Fibroblast of the aortic adventitia (primary cell): Measurements from ENCODE around the gene ITCH. TPM values are rescaled to one million over a fixed set of nuclear protein-coding genes. Genes with fewer than 3 reads are reported as not detected.

ENCODE experiments used
- DNase-seq: peaks from one replicate; pipeline ENCODE4 v3.0.0-alpha.2; 2010; ENCODE audit warnings: low read depth
- H3K4me3 ChIP-seq: 2 replicates; pipeline ENCODE4 v1.5.1; 2011; ENCODE audit warnings: low read depth, mild to moderate bottlenecking, control low read depth, low read length, moderate library complexity
- CTCF ChIP-seq: IDR thresholded peaks from 2 replicates; pipeline ENCODE4 v1.5.1; 2011; ENCODE audit warnings: mild to moderate bottlenecking, low read length, control low read depth, inconsistent platforms; ENCODE audit not compliant: insufficient read depth
- total RNA-seq: library from RNA; depleted of rRNA; stranded (reverse); fragments of >200 nt; gene quantifications from 2 replicates; pipeline ENCODE4 v1.2.3, GENCODE V29; 2012; ENCODE audit warnings: low replicate concordance

The ITCH gene
- total RNA-seq, 1 donor, result 70.7 TPM

DNA sequence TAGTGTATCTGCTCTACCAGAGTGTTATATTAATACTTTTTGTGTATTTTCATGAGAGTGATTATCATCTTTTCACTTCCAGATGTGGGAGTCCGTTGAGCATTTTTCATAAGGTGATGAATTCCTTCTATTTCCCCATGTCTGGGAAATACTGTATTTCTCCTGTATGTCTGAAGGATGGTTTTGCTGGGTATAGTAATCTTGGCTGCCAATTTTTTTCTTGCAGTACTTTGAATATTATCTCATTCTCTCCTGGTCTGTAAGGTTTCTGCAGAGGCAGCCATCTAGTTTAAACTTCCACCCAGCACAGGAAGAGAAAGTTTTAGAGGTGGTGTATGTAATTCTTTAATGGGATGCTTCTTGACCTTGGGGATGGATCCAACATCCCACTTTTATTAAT is 137.8 kb downstream of the ITCH start:
- DNase-seq, result no peak
- H3K4me3 ChIP-seq, result no peak overlapping the region
- no peak for TF ChIP-seq CTCF

DNA sequence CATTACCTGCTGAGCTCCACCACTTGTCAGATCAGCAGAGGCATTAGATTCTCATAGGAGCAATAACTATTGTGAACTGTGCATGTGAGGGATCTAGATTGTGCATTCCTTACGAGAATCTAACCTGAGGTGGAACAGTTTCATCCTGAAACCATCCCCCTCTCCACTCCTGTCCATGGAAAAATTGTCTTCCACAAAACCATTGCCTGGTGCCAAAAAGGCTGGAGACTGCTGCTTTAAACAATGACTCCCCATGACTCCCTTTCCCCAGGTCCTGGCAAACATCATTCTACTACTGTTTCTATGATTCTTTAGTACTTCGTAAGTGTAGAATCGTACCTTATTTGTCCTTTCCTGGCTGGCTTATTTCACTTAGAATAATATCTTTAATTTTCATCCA is 143.4 kb downstream of the ITCH start:
- H3K4me3 ChIP-seq, result no peak overlapping the region
- TF ChIP-seq CTCF, result no peak
- no peak for DNase-seq

GRCh38 chr20:34507702-34508413 is 144.8 kb downstream of the ITCH start:
- H3K4me3 ChIP-seq, result no peak overlapping the region
- DNase-seq, result no peak
- TF ChIP-seq CTCF, result no peak

DNA sequence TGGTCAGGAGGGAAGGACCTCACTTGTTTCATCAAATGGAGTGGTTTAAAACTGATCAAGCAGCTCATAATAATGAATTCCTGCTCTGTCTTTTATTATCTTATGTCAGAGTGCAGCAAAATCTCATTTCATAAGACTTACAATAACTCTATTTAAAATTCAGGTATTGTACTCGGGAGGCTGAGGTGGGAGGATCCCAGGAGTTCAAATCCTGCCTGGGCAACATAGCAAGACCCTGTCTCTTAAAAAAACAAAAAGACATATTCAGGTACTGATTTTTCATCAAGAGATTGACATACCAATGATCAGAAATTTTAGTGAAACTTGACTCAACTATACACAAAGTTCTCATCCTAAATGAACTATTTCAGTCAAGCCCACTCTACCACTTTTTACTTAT is 147.5 kb downstream of the ITCH start:
- DNase-seq, result no peak
- no peak overlapping the region for H3K4me3 ChIP-seq
- no peak for TF ChIP-seq CTCF

DNA sequence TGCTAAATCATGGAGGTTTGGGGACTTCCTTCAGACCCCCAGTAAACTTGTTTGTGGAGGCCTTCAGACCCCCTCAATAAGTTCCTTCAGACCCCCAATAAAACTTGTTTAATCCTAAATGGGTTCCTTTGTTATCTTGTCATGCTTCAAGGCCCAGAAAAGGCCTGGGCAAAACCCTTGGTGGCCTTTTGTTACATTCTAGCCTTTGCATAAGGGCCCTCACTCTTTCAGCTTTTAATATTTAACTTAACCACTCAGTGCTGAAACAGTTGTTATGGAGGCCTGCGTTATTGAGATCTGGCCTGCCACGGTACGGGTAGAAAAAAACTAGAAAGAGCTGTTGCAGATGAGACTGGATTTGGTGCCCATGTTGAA is 148.8 kb downstream of the ITCH start:
- DNase-seq, result no peak
- H3K4me3 ChIP-seq, result no peak overlapping the region
- no peak for TF ChIP-seq CTCF

DNA sequence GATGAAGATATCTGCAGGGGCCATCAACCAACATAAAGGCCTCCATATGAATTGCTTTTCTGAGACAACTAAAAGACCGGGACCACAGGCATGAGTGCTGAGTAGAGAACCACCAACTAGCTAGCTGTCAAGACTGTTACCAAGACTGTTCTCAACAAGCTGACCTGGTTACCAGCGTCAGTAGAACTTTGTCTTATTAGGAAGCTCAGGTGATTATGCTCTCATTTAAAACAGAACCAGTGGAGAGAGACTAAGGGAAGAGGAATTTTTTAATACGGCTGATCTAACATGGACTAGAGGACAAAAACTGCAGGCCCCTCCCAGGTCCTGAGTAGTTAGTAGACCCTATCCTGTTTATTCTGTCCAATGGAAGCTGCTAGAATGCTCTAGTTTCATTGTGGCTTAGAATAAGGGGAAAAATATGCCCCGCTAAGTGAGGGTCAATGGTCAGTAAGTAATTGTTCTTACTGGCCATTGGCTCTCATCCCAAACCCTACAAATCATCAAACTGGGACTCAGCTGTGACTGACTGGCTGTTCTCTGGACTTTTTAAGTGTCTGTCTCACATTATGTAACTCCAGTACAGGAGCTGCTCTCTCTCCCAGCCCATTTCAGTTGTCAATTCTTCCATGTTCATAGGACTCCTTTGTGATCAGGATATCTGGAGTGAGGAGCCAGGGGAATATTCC is 149.3 kb downstream of the ITCH start:
- H3K4me3 ChIP-seq, result no peak overlapping the region
- DNase-seq, result no peak
- TF ChIP-seq CTCF, result no peak
